Activated CD4-positive, alpha-beta memory T cell treated with anti-CD3 and anti-CD28 coated beads for 36 hours (primary cell): ENCODE data around the gene CENPS. TPM values are rescaled to one million over a fixed set of nuclear protein-coding genes. Genes with fewer than 3 reads are reported as not detected.

Experiments
- CTCF ChIA-PET: fragments of 350-600 bp; sonication (Branson Sonifier 250); formaldehyde crosslinking; loops from one replicate; lab custom pipeline; 2021; ENCODE audit warnings: antibody characterized with exemption, inconsistent platforms; lab: Charles Lee
- POLR2A ChIA-PET: fragments of 350-600 bp; sonication (Branson Sonifier 250); formaldehyde crosslinking; loops from one replicate; lab custom pipeline; 2021; ENCODE audit warnings: antibody characterized with exemption; lab: Charles Lee
- DNase-seq: peaks from one replicate; pipeline ENCODE4 v3.0.0-alpha.2; 2020
- H3K27ac Mint-ChIP-seq: one replicate; pipeline ENCODE4 v1.8.0; 2021; ENCODE audit warnings: mixed read lengths
- H3K27me3 Mint-ChIP-seq: one replicate; pipeline ENCODE4 v1.8.0; 2021; ENCODE audit warnings: mixed read lengths
- H3K36me3 Mint-ChIP-seq: one replicate; pipeline ENCODE4 v1.8.0; 2021; ENCODE audit warnings: mixed read lengths
- H3K4me1 Mint-ChIP-seq: one replicate; pipeline ENCODE4 v1.8.0; 2021; ENCODE audit warnings: low read depth, mixed read lengths
- H3K4me3 Mint-ChIP-seq: one replicate; pipeline ENCODE4 v1.8.0; 2021; ENCODE audit warnings: mild to moderate bottlenecking, mixed read lengths
- H3K9me3 Mint-ChIP-seq: one replicate; pipeline ENCODE4 v1.8.0; 2021; ENCODE audit warnings: mixed read lengths
- intact Hi-C: fragments of 100-400 bp; cut with micrococcal nuclease; formaldehyde crosslinking; loops from one replicate; pipeline ENCODE4 v1.15.1; 2023
- total RNA-seq, 2 experiments: library from RNA; stranded (reverse); gene quantifications; one replicate each; pipeline ENCODE4 v1.2.3, GENCODE V29; 2021

CENPS gene
- total RNA-seq, 2 experiments from 2014 or later: 20.0 to 22.7 TPM

- ChIA-PET CTCF (interaction anchor here (1.0 to 1.4 kb wide), 2 partner anchors 16 to 19 kb away, joined by 4 to 18 read pairs; no protein-coding TSS in a partner anchor), POLR2A (interaction anchor here (0.8 kb wide), 2 partner anchors 17 to 20 kb away, joined by 3 to 4 read pairs; no protein-coding TSS in a partner anchor)
- Mint-ChIP-seq H3K9me3 (no peaks in the 10 kb centered on the region), H3K4me3 (peak overlapping the region; percentile 93), H3K36me3 (peaks cover 6% of the 10 kb centered on the region), H3K27ac (peak overlapping the region; percentile 89), H3K27me3 (no peaks in the 10 kb centered on the region), H3K4me1 (peaks cover 37% of the 10 kb centered on the region)
- intact Hi-C loops: loop anchor here (2.0 kb wide), 2 partner anchors 35 to 77 kb away; partner anchors contain the start of gene PGD
- DNase-seq: no peak
Measured at GRCh38 chr1:10475510-10475909, 45.3 kb downstream of the CENPS start.

- ChIA-PET CTCF (interaction anchor here (1.3 kb wide), 2 partner anchors 15 to 49 kb away, joined by 4 to 8 read pairs; partner anchors contain the start of gene CENPS), POLR2A (no interaction called here)
- intact Hi-C loops: no loop called here
- no peak overlapping the region for H3K27ac Mint-ChIP-seq
- H3K36me3 Mint-ChIP-seq: peaks cover 6% of the 10 kb centered on the region
- no peak overlapping the region for H3K4me3 Mint-ChIP-seq
- no peak for DNase-seq
- H3K4me1 Mint-ChIP-seq: peaks cover 23% of the 10 kb centered on the region
- no peaks in the 10 kb centered on the region for H3K9me3 Mint-ChIP-seq
- H3K27me3 Mint-ChIP-seq: no peaks in the 10 kb centered on the region
Measured at GRCh38 chr1:10479296-10479695, 49.1 kb downstream of the CENPS start.

- intact Hi-C loops: no loop called here
- Mint-ChIP-seq H3K36me3 (peaks cover 6% of the 10 kb centered on the region), H3K27me3 (no peaks in the 10 kb centered on the region), H3K27ac (no peak overlapping the region), H3K9me3 (no peaks in the 10 kb centered on the region), H3K4me1 (peaks cover 20% of the 10 kb centered on the region), H3K4me3 (no peak overlapping the region)
- ChIA-PET POLR2A (no interaction called here), CTCF (interaction anchor here (1.3 to 1.4 kb wide), 2 partner anchors 14 kb away, joined by 6 to 8 read pairs; no protein-coding TSS in a partner anchor)
- DNase-seq: no peak
Measured at GRCh38 chr1:10480614-10481013, 50.4 kb downstream of the CENPS start.

GRCh38 chr1:10484521-10484920, 54.3 kb downstream of the CENPS start:
- H3K36me3 Mint-ChIP-seq: peaks cover 10% of the 10 kb centered on the region
- H3K27me3 Mint-ChIP-seq: no peaks in the 10 kb centered on the region
- CTCF ChIA-PET: interaction anchor here (2.9 kb wide), 1 partner anchor 10 kb away, joined by 26 read pairs; no protein-coding TSS in a partner anchor
- POLR2A ChIA-PET: interaction anchor here (0.7 kb wide), 1 partner anchor 10 kb away, joined by 4 read pairs; no protein-coding TSS in a partner anchor
- no peak overlapping the region for H3K27ac Mint-ChIP-seq
- peaks cover 6% of the 10 kb centered on the region for H3K4me1 Mint-ChIP-seq
- DNase-seq: no peak
- no peaks in the 10 kb centered on the region for H3K9me3 Mint-ChIP-seq
- H3K4me3 Mint-ChIP-seq: no peak overlapping the region
- intact Hi-C loops: no loop called here

- POLR2A ChIA-PET: no interaction called here
- peaks cover 14% of the 10 kb centered on the region for H3K4me1 Mint-ChIP-seq
- CTCF ChIA-PET: interaction anchor here (1.0 kb wide), 1 partner anchor 17 kb away, joined by 4 read pairs; no protein-coding TSS in a partner anchor
- no peak overlapping the region for H3K27ac Mint-ChIP-seq
- no peaks in the 10 kb centered on the region for H3K27me3 Mint-ChIP-seq
- H3K4me3 Mint-ChIP-seq: no peak overlapping the region
- H3K9me3 Mint-ChIP-seq: no peaks in the 10 kb centered on the region
- no peak for DNase-seq
- intact Hi-C loops: no loop called here
- peaks cover 11% of the 10 kb centered on the region for H3K36me3 Mint-ChIP-seq
Measured at GRCh38 chr1:10489291-10490055, 59.2 kb downstream of the CENPS start.

- CTCF ChIA-PET: interaction anchor here (6.4 to 10.5 kb wide), 2 partner anchors 20 to 60 kb away, joined by 106 to 159 read pairs; partner anchors contain the start of gene CENPS
- no peak for DNase-seq
- Mint-ChIP-seq H3K4me1 (peaks cover 24% of the 10 kb centered on the region), H3K27me3 (no peaks in the 10 kb centered on the region), H3K9me3 (no peaks in the 10 kb centered on the region), H3K36me3 (peaks cover 13% of the 10 kb centered on the region), H3K4me3 (no peak overlapping the region), H3K27ac (no peak overlapping the region)
- intact Hi-C loops: no loop called here
- POLR2A ChIA-PET: interaction anchor here (0.6 kb wide), 1 partner anchor 59 kb away, joined by 3 read pairs; no protein-coding TSS in a partner anchor
Measured at GRCh38 chr1:10490286-10490970, 60.2 kb downstream of the CENPS start.

Other genes starting within 250 kb of the CENPS start
- gene KIF1B, start 219.9 kb upstream of the CENPS start, total RNA-seq: 10 to 100 TPM; 16.8 to 17.4 TPM
- 10 to 100 TPM; 94.6 to 96.7 TPM for gene PGD, start 31.4 kb upstream of the CENPS start, total RNA-seq
- under 1 TPM in 1 of 2 experiments, not detected in 1; 0.36 TPM for gene CORT, start 19.6 kb downstream of the CENPS start, total RNA-seq
- gene DFFA, start 42.1 kb downstream of the CENPS start, total RNA-seq: 10 to 100 TPM; 32.0 to 32.8 TPM
- gene PEX14, start 44.5 kb downstream of the CENPS start, total RNA-seq: 10 to 100 TPM; 17.3 to 17.6 TPM